CD14-positive monocyte (primary cell): ENCODE results near the gene DCC. TPM values are rescaled to one million over a fixed set of nuclear protein-coding genes. Genes with fewer than 3 reads are reported as not detected.

ENCODE experiments used
- DNase-seq, 3 donors: peaks; one replicate each; pipeline ENCODE4 v3.0.0-alpha.2; 2011 to 2022
- H2AFZ ChIP-seq: 2 replicates; pipeline ENCODE4 v1.6.0; 2012; ENCODE audit warnings: mild to moderate bottlenecking, low read depth, low read length, inconsistent platforms; ENCODE audit not compliant: insufficient read depth, poor library complexity, severe bottlenecking
- H3K27ac ChIP-seq, 2 donors: 1 replicate in 1 of 2; 2 replicates in 1 of 2; pipeline ENCODE4 v1.5.1; 2012 to 2013; ENCODE audit warnings: low read length in 2 of 2, control low read depth in 1 of 2, inconsistent platforms in 1 of 2, low read depth in 1 of 2, mild to moderate bottlenecking in 1 of 2
- H3K27me3 ChIP-seq, 2 donors: one replicate each; pipeline versions ENCODE4 v1.6.0 to v1.6.1; 2011 to 2013; ENCODE audit warnings: low read length in 2 of 2; ENCODE audit not compliant: control insufficient read depth in 2 of 2, insufficient read depth in 2 of 2
- H3K36me3 ChIP-seq, 2 donors: replicated peaks in 1 of 2; 1 replicate in 1 of 2; 2 replicates in 1 of 2; pipeline versions ENCODE4 v1.5.1 to v1.6.1; 2012 to 2013; ENCODE audit warnings: low read length in 2 of 2, control low read depth in 1 of 2, inconsistent platforms in 1 of 2, mild to moderate bottlenecking in 1 of 2; ENCODE audit not compliant: insufficient read depth in 2 of 2, control insufficient read depth in 1 of 2
- H3K4me1 ChIP-seq, 2 donors: 1 replicate in 1 of 2; 2 replicates in 1 of 2; pipeline versions ENCODE4 v1.5.1 to v1.6.1; 2012 to 2013; ENCODE audit warnings: low read length in 2 of 2, control low read depth in 1 of 2, inconsistent platforms in 1 of 2, mild to moderate bottlenecking in 1 of 2, moderate library complexity in 1 of 2; ENCODE audit not compliant: insufficient read depth in 2 of 2, control insufficient read depth in 1 of 2
- H3K4me2 ChIP-seq: replicated peaks from 2 replicates; pipeline ENCODE3; 2012; ENCODE audit warnings: low read length, moderate library complexity, mild to moderate bottlenecking; ENCODE audit not compliant: poor library complexity, severe bottlenecking; ENCODE audit errors: extremely low read depth
- H3K4me3 ChIP-seq, 3 experiments: fragments of 200-600 bp in 1 of 3; sonication (generic) in 1 of 3; replicated peaks in 1 of 3; 1 replicate in 2 of 3; 2 replicates in 1 of 3; pipeline ENCODE4 v1.5.1; 2011 to 2013; ENCODE audit warnings: low read length in 3 of 3, mild to moderate bottlenecking in 3 of 3, control low read depth in 2 of 3, low read depth in 2 of 3, inconsistent platforms in 1 of 3, moderate library complexity in 1 of 3
- H3K79me2 ChIP-seq: 2 replicates; pipeline ENCODE4 v1.6.0; 2012; ENCODE audit warnings: mild to moderate bottlenecking, control low read depth, inconsistent platforms, low read length, moderate library complexity; ENCODE audit not compliant: insufficient read depth
- H3K9ac ChIP-seq: 2 replicates; pipeline ENCODE4 v1.6.0; 2017; ENCODE audit warnings: low read length, mild to moderate bottlenecking; ENCODE audit not compliant: insufficient read depth, poor library complexity, severe bottlenecking
- H3K9me3 ChIP-seq, 2 donors: replicated peaks in 1 of 2; 1 replicate in 1 of 2; 2 replicates in 1 of 2; pipeline versions ENCODE4 v1.5.1 to v1.6.1; 2012 to 2013; ENCODE audit warnings: low read length in 2 of 2, control low read depth in 1 of 2; ENCODE audit not compliant: control insufficient read depth in 1 of 2, insufficient read depth in 1 of 2
- H4K20me1 ChIP-seq: 2 replicates; pipeline ENCODE4 v1.6.0; 2012; ENCODE audit warnings: mild to moderate bottlenecking, low read length, control low read depth, moderate library complexity; ENCODE audit not compliant: insufficient read depth
- H3K27ac Mint-ChIP-seq, 7 donors: one replicate each; pipeline ENCODE4 v1.8.0; 2020; ENCODE audit warnings: mild to moderate bottlenecking in 7 of 7, mixed read lengths in 7 of 7, moderate library complexity in 6 of 7, inconsistent platforms in 2 of 7
- H3K27me3 Mint-ChIP-seq, 3 donors: one replicate each; pipeline ENCODE4 v1.8.0; 2021 to 2022; ENCODE audit warnings: low read depth in 3 of 3, mild to moderate bottlenecking in 3 of 3, mixed read lengths in 3 of 3, moderate library complexity in 3 of 3, inconsistent platforms in 1 of 3
- H3K36me3 Mint-ChIP-seq, 2 donors: one replicate each; pipeline ENCODE4 v1.8.0; 2020; ENCODE audit warnings: mixed read lengths in 2 of 2, inconsistent platforms in 1 of 2, mild to moderate bottlenecking in 1 of 2
- H3K4me1 Mint-ChIP-seq: one replicate; pipeline ENCODE4 v1.8.0; 2020; ENCODE audit warnings: mild to moderate bottlenecking, mixed read lengths
- H3K4me3 Mint-ChIP-seq, 2 donors: one replicate each; pipeline ENCODE4 v1.8.0; 2020; ENCODE audit warnings: mild to moderate bottlenecking in 2 of 2, mixed read lengths in 2 of 2, moderate library complexity in 1 of 2
- H3K9me3 Mint-ChIP-seq, 7 donors: one replicate each; pipeline ENCODE4 v1.8.0; 2020 to 2022; ENCODE audit warnings: mixed read lengths in 7 of 7, mild to moderate bottlenecking in 6 of 7, moderate library complexity in 6 of 7, inconsistent platforms in 2 of 7
- WGBS: methylation state at CpG from one replicate; pipeline ENCODE4 v1.1.5; 2013; ENCODE audit warnings: missing lambda C conversion rate; ENCODE audit not compliant: insufficient coverage; 5-methylcytosine and 5-hydroxymethylcytosine counted together
- intact Hi-C, 2 donors: fragments of 100-400 bp; cut with micrococcal nuclease; formaldehyde crosslinking; loops; one replicate each; pipeline versions ENCODE4 v1.15.0 to v1.15.1; 2023
- polyA plus RNA-seq, 3 donors: library from polyadenylated mRNA; depleted of rRNA in 1 of 3; unstranded in 2 of 3; stranded (reverse) in 1 of 3; fragments of 300-500 nt in 2 of 3; fragments of >200 nt in 1 of 3; fragmentation: Illumina TruSeq in 2 of 3; gene quantifications; 1 replicate in 2 of 3; 2 replicates in 1 of 3; pipeline ENCODE4 v1.2.3, GENCODE V29; 2012 to 2021
- TF ChIP-seq, protein P1 (sequence below): fragments of 200-600 bp; IDR thresholded peaks from one replicate; pipeline ENCODE4 v1.8.0; 2022; ENCODE audit warnings: antibody characterized with exemption, mild to moderate bottlenecking

The DCC gene
- polyA plus RNA-seq, 3 donors = not detected

DNA sequence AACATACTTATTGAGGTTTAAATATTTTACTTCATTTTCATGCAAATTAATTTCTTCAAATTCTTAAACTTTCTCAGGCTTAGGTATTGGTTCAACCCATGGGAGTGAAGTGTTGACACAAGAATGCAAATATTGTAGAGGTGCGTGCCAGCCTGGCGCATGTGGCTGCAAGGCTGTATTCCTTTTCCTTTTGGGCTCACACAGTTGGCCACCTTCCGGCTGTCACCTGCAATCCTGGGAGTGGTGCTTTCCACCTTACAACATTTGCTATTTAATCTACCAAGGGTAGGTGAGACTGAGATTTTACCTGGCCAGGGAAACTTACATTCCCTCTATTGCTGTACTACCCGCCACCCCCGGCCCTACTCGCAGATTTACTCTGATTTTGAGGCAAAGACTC, 141.1 kb downstream of the DCC start:
- no peak overlapping the region for H3K4me2 ChIP-seq

DNA sequence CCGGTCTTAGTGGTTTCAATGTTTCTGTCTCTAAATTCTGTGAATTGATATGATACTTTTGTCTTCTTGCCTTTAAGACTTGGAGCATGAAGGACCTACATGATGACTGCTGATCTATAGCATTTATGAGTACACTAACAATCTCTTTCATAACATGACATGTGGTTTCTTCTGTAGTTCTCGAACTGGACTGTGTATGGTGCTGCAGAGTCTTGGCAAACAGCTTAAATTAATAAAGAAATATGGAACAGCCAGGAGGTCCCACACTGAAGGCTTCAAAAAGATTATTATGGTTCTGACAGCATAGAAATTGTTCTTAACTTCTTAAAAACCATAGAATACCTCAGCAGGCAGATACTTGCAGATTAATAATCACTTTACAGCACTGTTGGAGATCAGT, 145.0 kb downstream of the DCC start:
- Histone ChIP-seq H3K9me3 (no peaks in the 10 kb centered on the region), H3K9ac (no peak overlapping the region), H3K36me3 (no peaks in the 10 kb centered on the region), H2AFZ (no peak overlapping the region), H3K79me2 (no peaks in the 10 kb centered on the region), H4K20me1 (no peaks in the 10 kb centered on the region), H3K4me1 (no peaks in the 10 kb centered on the region), H3K4me2 (no peak overlapping the region), H3K27ac (no peak overlapping the region), H3K27me3 (no peaks in the 10 kb centered on the region), H3K4me3 (no peak overlapping the region)
- Mint-ChIP-seq H3K27ac (no peak overlapping the region), H3K36me3 (no peaks in the 10 kb centered on the region), H3K9me3 (peaks cover 0 to 4% (median 2%) of the 10 kb centered on the region in 7 donors), H3K4me1 (no peaks in the 10 kb centered on the region), H3K27me3 (no peaks in the 10 kb centered on the region), H3K4me3 (no peak overlapping the region)
- intact Hi-C loops = no loop called here
- DNase-seq = no peak
- TF ChIP-seq, protein P1, sequence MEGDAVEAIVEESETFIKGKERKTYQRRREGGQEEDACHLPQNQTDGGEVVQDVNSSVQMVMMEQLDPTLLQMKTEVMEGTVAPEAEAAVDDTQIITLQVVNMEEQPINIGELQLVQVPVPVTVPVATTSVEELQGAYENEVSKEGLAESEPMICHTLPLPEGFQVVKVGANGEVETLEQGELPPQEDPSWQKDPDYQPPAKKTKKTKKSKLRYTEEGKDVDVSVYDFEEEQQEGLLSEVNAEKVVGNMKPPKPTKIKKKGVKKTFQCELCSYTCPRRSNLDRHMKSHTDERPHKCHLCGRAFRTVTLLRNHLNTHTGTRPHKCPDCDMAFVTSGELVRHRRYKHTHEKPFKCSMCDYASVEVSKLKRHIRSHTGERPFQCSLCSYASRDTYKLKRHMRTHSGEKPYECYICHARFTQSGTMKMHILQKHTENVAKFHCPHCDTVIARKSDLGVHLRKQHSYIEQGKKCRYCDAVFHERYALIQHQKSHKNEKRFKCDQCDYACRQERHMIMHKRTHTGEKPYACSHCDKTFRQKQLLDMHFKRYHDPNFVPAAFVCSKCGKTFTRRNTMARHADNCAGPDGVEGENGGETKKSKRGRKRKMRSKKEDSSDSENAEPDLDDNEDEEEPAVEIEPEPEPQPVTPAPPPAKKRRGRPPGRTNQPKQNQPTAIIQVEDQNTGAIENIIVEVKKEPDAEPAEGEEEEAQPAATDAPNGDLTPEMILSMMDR = no peak
- no CpG with 5 or more reads among the region's 2 CpGs for WGBS

More for the DNA sequence above, 141.1 kb downstream of the DCC start:
- Histone ChIP-seq H3K9ac (no peak overlapping the region), H3K36me3 (no peaks in the 10 kb centered on the region), H3K27me3 (no peaks in the 10 kb centered on the region), H2AFZ (no peak overlapping the region), H4K20me1 (no peaks in the 10 kb centered on the region), H3K27ac (no peak overlapping the region), H3K9me3 (no peaks in the 10 kb centered on the region), H3K4me3 (no peak overlapping the region), H3K79me2 (no peaks in the 10 kb centered on the region), H3K4me1 (no peaks in the 10 kb centered on the region)
- intact Hi-C loops = no loop called here
- Mint-ChIP-seq H3K4me1 (no peaks in the 10 kb centered on the region), H3K4me3 (no peak overlapping the region), H3K36me3 (no peaks in the 10 kb centered on the region), H3K27me3 (no peaks in the 10 kb centered on the region), H3K9me3 (peaks cover 0 to 2% (median 0%) of the 10 kb centered on the region in 7 donors), H3K27ac (no peak overlapping the region)
- DNase-seq = no peak
- 100% methylated on average over 1 of the region's 6 CpGs for WGBS
- TF ChIP-seq, protein P1 = no peak
